Retinal pigment epithelial cell (primary cell): ENCODE results near the gene SPG7.
"Not testable (repeated sequence)": the region's sequence is repeated elsewhere in the genome, so short reads cannot be mapped to it uniquely, and the experiment has no call there.

Experiments
- DNase-seq: peaks from one replicate; pipeline ENCODE4 v3.0.0-alpha.2; 2010; ENCODE audit warnings: low read depth
- H3K4me3 ChIP-seq: 2 replicates; pipeline ENCODE4 v1.5.1; 2011; ENCODE audit warnings: mild to moderate bottlenecking, low read length, control low read depth, moderate library complexity
- TF ChIP-seq, protein P1 (sequence below): conservative IDR thresholded peaks from 2 replicates; pipeline ENCODE4 v1.5.1; 2011; ENCODE audit warnings: low read depth, low read length, control low read depth, inconsistent platforms

Gene SPG7

GRCh38 chr16:89565506-89566372 is 57.5 kb downstream of the SPG7 start:
- H3K4me3 ChIP-seq: peak overlapping the region; percentile 36
- DNase-seq: no peak
- TF ChIP-seq, protein P1, sequence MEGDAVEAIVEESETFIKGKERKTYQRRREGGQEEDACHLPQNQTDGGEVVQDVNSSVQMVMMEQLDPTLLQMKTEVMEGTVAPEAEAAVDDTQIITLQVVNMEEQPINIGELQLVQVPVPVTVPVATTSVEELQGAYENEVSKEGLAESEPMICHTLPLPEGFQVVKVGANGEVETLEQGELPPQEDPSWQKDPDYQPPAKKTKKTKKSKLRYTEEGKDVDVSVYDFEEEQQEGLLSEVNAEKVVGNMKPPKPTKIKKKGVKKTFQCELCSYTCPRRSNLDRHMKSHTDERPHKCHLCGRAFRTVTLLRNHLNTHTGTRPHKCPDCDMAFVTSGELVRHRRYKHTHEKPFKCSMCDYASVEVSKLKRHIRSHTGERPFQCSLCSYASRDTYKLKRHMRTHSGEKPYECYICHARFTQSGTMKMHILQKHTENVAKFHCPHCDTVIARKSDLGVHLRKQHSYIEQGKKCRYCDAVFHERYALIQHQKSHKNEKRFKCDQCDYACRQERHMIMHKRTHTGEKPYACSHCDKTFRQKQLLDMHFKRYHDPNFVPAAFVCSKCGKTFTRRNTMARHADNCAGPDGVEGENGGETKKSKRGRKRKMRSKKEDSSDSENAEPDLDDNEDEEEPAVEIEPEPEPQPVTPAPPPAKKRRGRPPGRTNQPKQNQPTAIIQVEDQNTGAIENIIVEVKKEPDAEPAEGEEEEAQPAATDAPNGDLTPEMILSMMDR: peak; percentile 68

GRCh38 chr16:89567656-89568594 is 59.7 kb downstream of the SPG7 start:
- no peak for DNase-seq
- no peak overlapping the region for H3K4me3 ChIP-seq
- TF ChIP-seq, protein P1: no peak

GRCh38 chr16:89569506-89570341 is 61.5 kb downstream of the SPG7 start:
- TF ChIP-seq, protein P1: no peak
- H3K4me3 ChIP-seq: no peak overlapping the region
- no peak for DNase-seq

DNA sequence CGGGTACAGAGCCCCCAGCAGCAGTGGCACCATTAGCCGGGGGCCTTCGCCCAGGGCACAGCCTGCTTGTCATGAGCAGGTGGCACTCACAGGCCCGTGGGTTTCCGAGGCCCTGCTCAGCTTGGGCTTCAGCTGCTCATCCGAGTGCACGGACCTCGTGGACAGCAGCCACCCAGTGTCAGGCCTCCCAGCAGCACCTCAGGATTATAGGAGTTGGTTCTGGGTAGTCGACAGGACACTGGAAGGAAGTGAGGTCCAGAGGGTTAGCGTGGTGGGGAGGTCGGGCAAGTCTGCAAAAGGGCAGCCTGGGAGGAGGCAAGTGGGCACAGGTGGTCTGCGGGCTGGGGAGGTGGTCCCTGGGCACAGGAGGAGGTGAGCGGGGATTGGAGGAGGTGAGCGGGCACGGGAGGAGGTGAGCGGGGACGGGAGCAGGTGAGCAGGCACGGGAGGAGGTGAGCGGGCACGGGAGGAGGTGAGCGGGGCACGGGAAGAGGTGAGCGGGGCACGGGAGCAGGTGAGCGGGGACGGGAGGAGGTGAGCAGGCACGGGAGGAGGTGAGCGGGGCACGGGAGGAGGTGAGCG is 62.2 kb downstream of the SPG7 start:
- H3K4me3 ChIP-seq: no peak overlapping the region
- TF ChIP-seq, protein P1: no peak
- DNase-seq: no peak

- DNase-seq, H3K4me3 ChIP-seq: not testable (repeated sequence)
Measured at GRCh38 chr16:89570983-89571598, 62.9 kb downstream of the SPG7 start.

DNA sequence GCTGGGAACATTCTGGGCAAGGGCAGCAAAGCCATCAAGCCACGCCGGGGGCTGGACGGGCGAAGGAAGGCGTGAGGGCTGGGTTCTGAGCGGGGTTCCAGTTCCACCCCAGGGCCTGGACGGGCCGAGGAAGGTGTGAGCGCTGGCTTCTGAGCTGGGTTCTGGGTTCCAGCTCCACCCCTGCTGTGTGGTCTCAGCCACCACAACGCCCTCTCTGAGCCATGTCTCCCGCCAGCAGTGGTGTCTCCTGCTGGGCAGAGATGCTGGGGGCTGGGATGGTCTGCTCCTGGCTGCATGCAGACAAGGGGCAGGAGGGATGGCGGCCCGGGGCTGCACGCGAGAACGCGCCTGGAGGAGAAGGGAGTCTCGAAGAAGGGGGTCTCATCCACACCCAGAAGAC is 63.4 kb downstream of the SPG7 start:
- no peak for DNase-seq
- H3K4me3 ChIP-seq: no peak overlapping the region
- TF ChIP-seq, protein P1: no peak
